Vagina (tissue), 2 donors: ENCODE measurements around the gene GABBR2. TPM values are rescaled to one million over a fixed set of nuclear protein-coding genes. Genes with fewer than 3 reads are reported as not detected.
"Not testable (repeated sequence)": the region's sequence is repeated elsewhere in the genome, so short reads cannot be mapped to it uniquely, and the experiment has no call there.

Source experiments
- DNase-seq, 2 donors: peaks; one replicate each; pipeline ENCODE4 v3.0.0-alpha.2; 2017; ENCODE audit errors: extremely low spot score in 2 of 2
- H3K27ac ChIP-seq: fragments of 200-600 bp; sonication (generic); one replicate; pipeline ENCODE4 v1.5.1; 2019
- H3K27me3 ChIP-seq: fragments of 200-600 bp; sonication (generic); one replicate; pipeline ENCODE4 v1.5.1; 2019
- H3K36me3 ChIP-seq, 2 donors: fragments of 200-600 bp; sonication (generic); one replicate each; pipeline ENCODE4 v1.5.1; 2017 to 2019
- H3K4me1 ChIP-seq: fragments of 200-600 bp; sonication (generic); one replicate; pipeline ENCODE4 v1.5.1; 2019
- H3K4me3 ChIP-seq, 2 donors: fragments of 200-600 bp; sonication (generic); 1 replicate in 1 of 2; 2 replicates in 1 of 2; pipeline ENCODE4 v1.5.1; 2016 to 2019
- H3K9me3 ChIP-seq: fragments of 200-600 bp; sonication (generic); one replicate; pipeline ENCODE4 v1.5.1; 2019
- CTCF ChIP-seq, 3 experiments: fragments of 450-650 bp in 2 of 3; fragments of 200-600 bp in 1 of 3; sonication (generic) in 1 of 3; IDR thresholded peaks; one replicate each; pipeline ENCODE4 v1.5.1; 2017 to 2019; ENCODE audit warnings: antibody characterized with exemption in 3 of 3, mild to moderate bottlenecking in 2 of 3, moderate library complexity in 2 of 3
- POLR2A ChIP-seq, 2 donors: fragments of 450-650 bp; IDR thresholded peaks; one replicate each; pipeline ENCODE4 v1.6.1; 2017; ENCODE audit warnings: antibody characterized with exemption in 2 of 2, mild to moderate bottlenecking in 2 of 2, moderate library complexity in 2 of 2
- POLR2AphosphoS5 ChIP-seq, 2 donors: sonication (generic); formaldehyde crosslinking; IDR thresholded peaks; one replicate each; pipeline ENCODE4 v1.9.0; 2017; ENCODE audit warnings: antibody characterized with exemption in 2 of 2, mild to moderate bottlenecking in 2 of 2, low read depth in 1 of 2; ENCODE audit not compliant: insufficient read depth in 1 of 2
- intact Hi-C: fragments of 100-400 bp; cut with DNase I; formaldehyde crosslinking; loops from one replicate; pipeline ENCODE4 v1.15.1; 2023
- total RNA-seq: library from RNA; depleted of rRNA; stranded (reverse); fragments of >200 nt; gene quantifications from one replicate; pipeline ENCODE4 v1.2.3, GENCODE V29; 2016

Gene GABBR2
- total RNA-seq, 1 donor from 2014 or later: not detected

GRCh38 chr9:98589102-98589501 is 119.6 kb downstream of the GABBR2 start:
- intact Hi-C loops: no loop called here
- TF ChIP-seq CTCF (IDR thresholded peaks at IDR 0.05) (no peak), POLR2AphosphoS5 (IDR thresholded peaks at IDR 0.05; ENCODE audit: insufficient read depth in 1 of 2, low read depth in 1 of 2) (no peak), POLR2A (IDR thresholded peaks at IDR 0.05) (no peak)
- no peak for DNase-seq

GRCh38 chr9:98584853-98585438 is 123.8 kb downstream of the GABBR2 start:
- H3K4me1 ChIP-seq, intact Hi-C loops, H3K27me3 ChIP-seq, H3K36me3 ChIP-seq, DNase-seq, H3K9me3 ChIP-seq, H3K27ac ChIP-seq, H3K4me3 ChIP-seq: not testable (repeated sequence)

More at GRCh38 chr9:98589102-98589501, 119.6 kb downstream of the GABBR2 start:
- Histone ChIP-seq H3K27ac (no peak overlapping the region), H3K36me3 (no peaks in the 10 kb centered on the region), H3K27me3 (no peaks in the 10 kb centered on the region), H3K4me3 (no peak overlapping the region), H3K4me1 (no peaks in the 10 kb centered on the region), H3K9me3 (no peaks in the 10 kb centered on the region)

- intact Hi-C loops: no loop called here
- no peak for TF ChIP-seq POLR2AphosphoS5 (IDR thresholded peaks at IDR 0.05; ENCODE audit: insufficient read depth in 1 of 2, low read depth in 1 of 2)
- TF ChIP-seq POLR2A (IDR thresholded peaks at IDR 0.05): no peak
- TF ChIP-seq CTCF (IDR thresholded peaks at IDR 0.05): no peak
- Histone ChIP-seq H3K4me3 (no peak overlapping the region), H3K4me1 (no peaks in the 10 kb centered on the region), H3K27me3 (no peaks in the 10 kb centered on the region), H3K9me3 (no peaks in the 10 kb centered on the region), H3K27ac (no peak overlapping the region), H3K36me3 (no peaks in the 10 kb centered on the region)
- no peak for DNase-seq
These were observed 124.7 kb downstream of the GABBR2 start for GRCh38 chr9:98584059-98584458.

- Histone ChIP-seq H3K27me3 (no peaks in the 10 kb centered on the region), H3K4me1 (no peaks in the 10 kb centered on the region), H3K36me3 (no peaks in the 10 kb centered on the region), H3K27ac (no peak overlapping the region), H3K4me3 (no peak overlapping the region), H3K9me3 (no peaks in the 10 kb centered on the region)
- TF ChIP-seq POLR2AphosphoS5 (IDR thresholded peaks at IDR 0.05; ENCODE audit: insufficient read depth in 1 of 2, low read depth in 1 of 2) (no peak), CTCF (IDR thresholded peaks at IDR 0.05) (no peak), POLR2A (IDR thresholded peaks at IDR 0.05) (no peak)
- intact Hi-C loops: no loop called here
- no peak for DNase-seq
These were observed 125.3 kb downstream of the GABBR2 start for GRCh38 chr9:98583417-98583816.

GRCh38 chr9:98580956-98581355 is 127.8 kb downstream of the GABBR2 start:
- H3K27me3 ChIP-seq: no peaks in the 10 kb centered on the region
- H3K9me3 ChIP-seq: no peaks in the 10 kb centered on the region
- no peak overlapping the region for H3K4me3 ChIP-seq
- H3K4me1 ChIP-seq: no peaks in the 10 kb centered on the region
- no peak for DNase-seq
- H3K27ac ChIP-seq: no peak overlapping the region
- TF ChIP-seq POLR2AphosphoS5 (IDR thresholded peaks at IDR 0.05; ENCODE audit: insufficient read depth in 1 of 2, low read depth in 1 of 2) (no peak), CTCF (IDR thresholded peaks at IDR 0.05) (no peak), POLR2A (IDR thresholded peaks at IDR 0.05) (no peak)
- H3K36me3 ChIP-seq: no peaks in the 10 kb centered on the region
- intact Hi-C loops: no loop called here
